Activated CD4-positive, alpha-beta T cell treated with anti-CD3 and anti-CD28 coated beads for 36 hours (primary cell): ENCODE measurements around the gene STOML1. TPM values are rescaled to one million over a fixed set of nuclear protein-coding genes. Genes with fewer than 3 reads are reported as not detected.

Experiments
- ATAC-seq: fragments of 200-7000 bp; cut with Tn5 transposase; one replicate; pipeline ENCODE4 v1.10.0; 2021; ENCODE audit warnings: mild to moderate bottlenecking, moderate library complexity
- CTCF ChIA-PET: fragments of 350-600 bp; sonication (Branson Sonifier 250); formaldehyde crosslinking; loops from one replicate; lab custom pipeline; 2021; ENCODE audit warnings: antibody characterized with exemption; lab: Charles Lee
- POLR2A ChIA-PET: fragments of 350-600 bp; sonication (Branson Sonifier 250); formaldehyde crosslinking; loops from one replicate; lab custom pipeline; 2021; ENCODE audit warnings: antibody characterized with exemption, inconsistent platforms; lab: Charles Lee
- DNase-seq: peaks from one replicate; pipeline ENCODE4 v3.0.0-alpha.2; 2020
- H3K27ac Mint-ChIP-seq: one replicate; pipeline ENCODE4 v1.8.0; 2021; ENCODE audit warnings: mixed read lengths
- H3K27me3 Mint-ChIP-seq: one replicate; pipeline ENCODE4 v1.8.0; 2021; ENCODE audit warnings: mixed read lengths
- H3K36me3 Mint-ChIP-seq: one replicate; pipeline ENCODE4 v1.8.0; 2021; ENCODE audit warnings: low read depth, mixed read lengths
- H3K4me1 Mint-ChIP-seq: one replicate; pipeline ENCODE4 v1.8.0; 2021; ENCODE audit warnings: mixed read lengths
- H3K4me3 Mint-ChIP-seq: one replicate; pipeline ENCODE4 v1.8.0; 2021; ENCODE audit warnings: mild to moderate bottlenecking, moderate library complexity, mixed read lengths
- H3K9me3 Mint-ChIP-seq: one replicate; pipeline ENCODE4 v1.8.0; 2021; ENCODE audit warnings: low read depth, mixed read lengths
- intact Hi-C, 2 experiments: fragments of 100-400 bp; cut with DNase I in 1 of 2; cut with micrococcal nuclease in 1 of 2; formaldehyde crosslinking; loops; one replicate each; pipeline versions ENCODE4 v1.14.2 to v1.15.1; 2022 to 2024; cut with DNase I, micrococcal nuclease
- total RNA-seq, 2 experiments: library from RNA; stranded (reverse); gene quantifications; one replicate each; pipeline ENCODE4 v1.2.3, GENCODE V29; 2021

Gene STOML1
- total RNA-seq, 2 experiments from 2014 or later = 6.3 to 7.1 TPM

- DNase-seq (no peak), ATAC-seq (no peak)
- peaks cover 30% of the 10 kb centered on the region for H3K4me1 Mint-ChIP-seq
- H3K36me3 Mint-ChIP-seq = no peaks in the 10 kb centered on the region
- H3K4me3 Mint-ChIP-seq = no peak overlapping the region
- H3K27ac Mint-ChIP-seq = no peak overlapping the region
- ChIA-PET CTCF (no interaction called here), POLR2A (no interaction called here)
- H3K27me3 Mint-ChIP-seq = no peaks in the 10 kb centered on the region
- intact Hi-C loops = no loop called here
- H3K9me3 Mint-ChIP-seq = no peaks in the 10 kb centered on the region
Observed at GRCh38 chr15:73955326-73955725, 36.8 kb downstream of the STOML1 start.

GRCh38 chr15:73954188-73955145, 37.6 kb downstream of the STOML1 start:
- Mint-ChIP-seq H3K4me3 (no peak overlapping the region), H3K27ac (no peak overlapping the region), H3K27me3 (no peaks in the 10 kb centered on the region), H3K36me3 (no peaks in the 10 kb centered on the region), H3K9me3 (no peaks in the 10 kb centered on the region), H3K4me1 (peaks cover 25% of the 10 kb centered on the region)
- POLR2A ChIA-PET = no interaction called here
- intact Hi-C loops = no loop called here
- ATAC-seq (no peak), DNase-seq (no peak)
- CTCF ChIA-PET = interaction anchor here (0.9 to 1.1 kb wide), 3 partner anchors 10 to 22 kb away, joined by 3 read pairs; no protein-coding TSS in a partner anchor

- H3K9me3 Mint-ChIP-seq = no peaks in the 10 kb centered on the region
- H3K4me1 Mint-ChIP-seq = peaks cover 13% of the 10 kb centered on the region
- no peak overlapping the region for H3K27ac Mint-ChIP-seq
- CTCF ChIA-PET = interaction anchor here (0.6 to 1.5 kb wide), 3 partner anchors 13 to 25 kb away, joined by 3 to 5 read pairs (median 3); no protein-coding TSS in a partner anchor
- intact Hi-C loops = no loop called here
- POLR2A ChIA-PET = no interaction called here
- H3K4me3 Mint-ChIP-seq = no peak overlapping the region
- H3K27me3 Mint-ChIP-seq = no peaks in the 10 kb centered on the region
- ATAC-seq (no peak), DNase-seq (no peak)
- no peaks in the 10 kb centered on the region for H3K36me3 Mint-ChIP-seq
Observed at GRCh38 chr15:73952913-73953750, 39.0 kb downstream of the STOML1 start.

GRCh38 chr15:73952171-73952912, 39.8 kb downstream of the STOML1 start:
- Mint-ChIP-seq H3K4me3 (no peak overlapping the region), H3K9me3 (no peaks in the 10 kb centered on the region), H3K27ac (no peak overlapping the region), H3K36me3 (no peaks in the 10 kb centered on the region), H3K27me3 (no peaks in the 10 kb centered on the region), H3K4me1 (peaks cover 9% of the 10 kb centered on the region)
- no peak for ATAC-seq
- intact Hi-C loops = no loop called here
- no peak for DNase-seq
- ChIA-PET POLR2A (no interaction called here), CTCF (interaction anchor here (0.8 to 2.4 kb wide), 9 partner anchors 9 to 96 kb away, joined by 3 to 13 read pairs (median 5); no protein-coding TSS in a partner anchor)

- intact Hi-C loops = loop anchor here in 1 of 2 experiments (1.0 kb wide), 1 partner anchor 13 kb away; no protein-coding TSS in a partner anchor
- no peak overlapping the region for H3K27ac Mint-ChIP-seq
- no peak for DNase-seq
- no peaks in the 10 kb centered on the region for H3K9me3 Mint-ChIP-seq
- peaks cover 3% of the 10 kb centered on the region for H3K4me1 Mint-ChIP-seq
- H3K36me3 Mint-ChIP-seq = no peaks in the 10 kb centered on the region
- ATAC-seq = no peak
- CTCF ChIA-PET = interaction anchor here (0.7 to 2.4 kb wide), 15 partner anchors 7 to 155 kb away, joined by 3 to 27 read pairs (median 5); no protein-coding TSS in a partner anchor
- H3K4me3 Mint-ChIP-seq = no peak overlapping the region
- POLR2A ChIA-PET = interaction anchor here (0.6 kb wide), 1 partner anchor 11 kb away, joined by 3 read pairs; no protein-coding TSS in a partner anchor
- no peaks in the 10 kb centered on the region for H3K27me3 Mint-ChIP-seq
Observed at GRCh38 chr15:73951601-73952000, 40.5 kb downstream of the STOML1 start.

GRCh38 chr15:73950831-73951561, 41.1 kb downstream of the STOML1 start:
- H3K4me3 Mint-ChIP-seq = no peak overlapping the region
- H3K4me1 Mint-ChIP-seq = peaks cover 4% of the 10 kb centered on the region
- H3K27ac Mint-ChIP-seq = no peak overlapping the region
- H3K27me3 Mint-ChIP-seq = no peaks in the 10 kb centered on the region
- intact Hi-C loops = loop anchor here in 1 of 2 experiments (1.0 kb wide), 1 partner anchor 13 kb away; no protein-coding TSS in a partner anchor
- no peaks in the 10 kb centered on the region for H3K36me3 Mint-ChIP-seq
- no peaks in the 10 kb centered on the region for H3K9me3 Mint-ChIP-seq
- CTCF ChIA-PET = interaction anchor here (0.7 to 2.4 kb wide), 16 partner anchors 8 to 155 kb away, joined by 3 to 27 read pairs (median 5); no protein-coding TSS in a partner anchor
- peak; percentile 85 for DNase-seq
- POLR2A ChIA-PET = interaction anchor here (0.6 kb wide), 1 partner anchor 10 kb away, joined by 3 read pairs; no protein-coding TSS in a partner anchor
- peak; percentile 95 for ATAC-seq

GRCh38 chr15:73950479-73950830, 41.6 kb downstream of the STOML1 start:
- Mint-ChIP-seq H3K27me3 (no peaks in the 10 kb centered on the region), H3K4me1 (peaks cover 5% of the 10 kb centered on the region), H3K27ac (no peak overlapping the region), H3K4me3 (no peak overlapping the region), H3K36me3 (no peaks in the 10 kb centered on the region), H3K9me3 (no peaks in the 10 kb centered on the region)
- intact Hi-C loops = no loop called here
- POLR2A ChIA-PET = no interaction called here
- no peak for ATAC-seq
- DNase-seq = no peak
- CTCF ChIA-PET = interaction anchor here (0.7 to 2.4 kb wide), 10 partner anchors 9 to 101 kb away, joined by 3 to 27 read pairs (median 6); no protein-coding TSS in a partner anchor

GRCh38 chr15:73949496-73949895, 42.6 kb downstream of the STOML1 start:
- H3K27ac Mint-ChIP-seq = no peak overlapping the region
- peaks cover 5% of the 10 kb centered on the region for H3K4me1 Mint-ChIP-seq
- no peaks in the 10 kb centered on the region for H3K9me3 Mint-ChIP-seq
- CTCF ChIA-PET = interaction anchor here (0.6 to 2.4 kb wide), 6 partner anchors 11 to 98 kb away, joined by 4 to 13 read pairs (median 8); no protein-coding TSS in a partner anchor
- intact Hi-C loops = no loop called here
- ATAC-seq = no peak
- POLR2A ChIA-PET = no interaction called here
- H3K27me3 Mint-ChIP-seq = no peaks in the 10 kb centered on the region
- H3K36me3 Mint-ChIP-seq = no peaks in the 10 kb centered on the region
- H3K4me3 Mint-ChIP-seq = no peak overlapping the region
- DNase-seq = no peak

GRCh38 chr15:73948982-73949381, 43.1 kb downstream of the STOML1 start:
- ATAC-seq (no peak), DNase-seq (no peak)
- Mint-ChIP-seq H3K4me3 (no peak overlapping the region), H3K9me3 (no peaks in the 10 kb centered on the region), H3K36me3 (no peaks in the 10 kb centered on the region), H3K27me3 (no peaks in the 10 kb centered on the region), H3K4me1 (peaks cover 5% of the 10 kb centered on the region), H3K27ac (no peak overlapping the region)
- intact Hi-C loops = no loop called here
- CTCF ChIA-PET = interaction anchor here (0.5 to 2.2 kb wide), 7 partner anchors 13 to 663 kb away, joined by 3 to 12 read pairs (median 4); no protein-coding TSS in a partner anchor
- POLR2A ChIA-PET = interaction anchor here (0.6 kb wide), 1 partner anchor 65 kb away, joined by 3 read pairs; no protein-coding TSS in a partner anchor

GRCh38 chr15:73948396-73948795, 43.7 kb downstream of the STOML1 start:
- POLR2A ChIA-PET = interaction anchor here (0.6 kb wide), 1 partner anchor 65 kb away, joined by 3 read pairs; no protein-coding TSS in a partner anchor
- H3K4me1 Mint-ChIP-seq = peaks cover 5% of the 10 kb centered on the region
- no peaks in the 10 kb centered on the region for H3K9me3 Mint-ChIP-seq
- no peaks in the 10 kb centered on the region for H3K27me3 Mint-ChIP-seq
- intact Hi-C loops = no loop called here
- no peak overlapping the region for H3K27ac Mint-ChIP-seq
- ATAC-seq = no peak
- DNase-seq = no peak
- no peak overlapping the region for H3K4me3 Mint-ChIP-seq
- H3K36me3 Mint-ChIP-seq = no peaks in the 10 kb centered on the region
- CTCF ChIA-PET = interaction anchor here (0.5 to 2.2 kb wide), 6 partner anchors 12 to 663 kb away, joined by 3 to 12 read pairs (median 6); no protein-coding TSS in a partner anchor
